Erythroblast (primary cell): ENCODE data around the gene TOR4A.

Experiments
- DNase-seq, 2 experiments: peaks; one replicate each; lab custom pipeline; 2025; lab: John Stamatoyannopoulos, UW
- GATA1 ChIP-seq: IDR thresholded peaks from 2 replicates; pipeline ENCODE4 v1.6.1; 2011; ENCODE audit warnings: low read depth, mild to moderate bottlenecking, control low read depth, low read length, moderate library complexity
- POLR2A ChIP-seq: IDR thresholded peaks from 2 replicates; pipeline ENCODE4 v1.6.1; 2011; ENCODE audit warnings: mild to moderate bottlenecking, low read length

The TOR4A gene

DNA sequence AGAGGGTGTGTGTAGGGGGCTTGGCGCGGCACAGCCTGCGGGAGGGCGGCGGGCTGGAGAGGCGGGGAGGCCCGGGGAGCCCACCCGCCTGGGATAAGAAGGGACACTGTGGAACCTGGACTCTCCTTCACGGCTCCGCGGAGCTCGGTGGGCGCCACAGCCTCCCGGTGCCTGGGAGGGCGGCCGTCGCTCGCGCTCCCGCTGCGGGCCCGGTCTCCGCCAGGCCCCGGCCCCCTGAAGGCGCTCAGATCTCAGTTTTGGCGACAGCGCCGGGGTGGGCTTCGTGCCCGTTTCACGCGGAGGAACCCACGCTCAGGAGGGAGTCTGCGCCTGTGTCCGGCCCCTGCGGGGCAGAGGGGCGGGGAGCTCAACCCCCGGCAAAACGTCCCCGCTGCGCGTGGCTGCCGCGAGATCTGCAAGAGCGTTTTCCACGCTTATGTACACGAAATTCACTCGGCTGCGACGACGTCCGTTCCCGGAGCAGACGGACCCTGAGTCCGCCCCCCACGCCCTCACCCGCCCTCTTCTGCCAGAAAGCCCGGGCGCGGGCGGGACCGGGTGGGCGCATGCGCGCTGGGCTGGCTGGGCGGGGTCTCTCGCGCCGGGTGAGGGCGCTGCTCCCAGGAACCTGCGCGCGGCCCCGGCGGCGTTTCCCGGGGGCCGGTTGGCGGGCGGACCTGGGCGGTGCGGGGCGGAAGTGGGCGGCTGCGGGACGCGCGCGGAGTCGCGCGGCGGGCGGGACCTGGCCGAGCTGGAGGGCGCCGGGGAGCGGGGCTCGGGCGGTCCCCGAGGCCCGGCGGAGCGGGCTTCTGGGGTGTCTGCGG, 22.7 kb upstream of the TOR4A start, which contains the start of gene NELFB:
Gene NELFB, plus strand, starts transcription at position 704 of the 824 bp plus-strand sequence.
- no peak for TF ChIP-seq GATA1
- TF ChIP-seq POLR2A, result peak; percentile 72

GRCh38 chr9:137255448-137256114, 21.9 kb upstream of the TOR4A start:
- no peak for TF ChIP-seq POLR2A
- TF ChIP-seq GATA1, result no peak
- no peak for DNase-seq

More for the DNA sequence above, 22.7 kb upstream of the TOR4A start, which contains the start of gene NELFB:
- DNase-seq, result peak; percentile 94 to 98

DNA sequence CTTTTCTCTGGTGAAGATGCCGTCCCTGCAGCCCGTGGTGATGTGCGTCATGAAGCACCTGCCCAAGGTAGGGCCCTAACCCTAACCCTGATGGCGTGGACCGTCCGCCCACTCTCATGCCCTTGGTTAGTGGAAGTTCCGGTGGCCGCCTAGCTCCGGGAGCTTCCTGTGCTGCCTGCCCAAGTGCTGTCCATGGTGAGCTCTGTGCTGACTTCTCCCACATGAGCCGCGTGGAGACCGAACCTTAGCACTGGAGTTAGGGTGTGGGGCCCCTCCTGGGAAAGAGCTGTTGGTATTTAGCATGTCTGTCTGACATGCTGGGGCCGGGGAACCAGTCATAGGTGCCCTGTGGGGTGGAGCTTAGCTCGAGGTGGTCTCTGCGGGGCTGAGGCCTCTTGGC, 21.2 kb upstream of the TOR4A start:
- TF ChIP-seq POLR2A (no peak), GATA1 (no peak)
- DNase-seq, result no peak

DNA sequence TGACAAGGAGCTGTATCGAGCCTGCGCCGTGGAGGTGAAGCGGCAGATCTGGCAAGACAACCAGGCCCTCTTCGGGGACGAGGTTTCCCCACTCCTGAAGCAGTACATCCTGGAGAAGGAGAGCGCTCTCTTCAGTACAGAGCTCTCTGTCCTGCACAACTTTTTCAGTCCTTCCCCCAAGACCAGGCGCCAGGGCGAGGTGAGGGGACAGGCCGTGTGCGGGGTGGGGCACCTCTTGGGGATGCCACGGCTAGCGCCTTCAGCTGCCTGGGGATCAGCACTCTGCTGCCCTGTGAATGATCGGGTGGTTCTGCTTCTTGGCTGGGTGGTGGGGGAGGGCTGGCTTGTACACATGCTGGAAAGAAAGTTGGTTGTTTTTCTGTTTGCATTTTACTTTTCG, 20.7 kb upstream of the TOR4A start:
- TF ChIP-seq POLR2A, result no peak
- peak in 1 of 2 experiments; percentile 35 for DNase-seq

GRCh38 chr9:137262173-137262908, 15.2 kb upstream of the TOR4A start:
- DNase-seq, result peak; percentile 32 to 41

DNA sequence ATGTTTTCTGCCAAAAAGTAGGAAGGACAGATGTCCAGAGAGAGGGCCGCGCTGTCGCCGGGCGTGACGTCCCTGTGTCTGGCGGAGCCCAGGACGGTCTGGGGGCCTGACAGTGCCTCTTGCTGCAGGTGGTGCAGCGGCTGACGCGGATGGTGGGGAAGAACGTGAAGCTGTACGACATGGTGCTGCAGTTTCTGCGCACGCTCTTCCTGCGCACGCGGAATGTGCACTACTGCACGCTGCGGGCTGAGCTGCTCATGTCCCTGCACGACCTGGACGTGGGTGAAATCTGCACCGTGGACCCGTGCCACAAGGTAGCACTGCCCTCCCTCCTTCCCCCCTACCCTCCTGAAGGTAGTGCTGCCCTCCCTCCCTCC, 14.6 kb upstream of the TOR4A start:
- DNase-seq, result no peak
- TF ChIP-seq GATA1, result no peak
- no peak for TF ChIP-seq POLR2A

DNA sequence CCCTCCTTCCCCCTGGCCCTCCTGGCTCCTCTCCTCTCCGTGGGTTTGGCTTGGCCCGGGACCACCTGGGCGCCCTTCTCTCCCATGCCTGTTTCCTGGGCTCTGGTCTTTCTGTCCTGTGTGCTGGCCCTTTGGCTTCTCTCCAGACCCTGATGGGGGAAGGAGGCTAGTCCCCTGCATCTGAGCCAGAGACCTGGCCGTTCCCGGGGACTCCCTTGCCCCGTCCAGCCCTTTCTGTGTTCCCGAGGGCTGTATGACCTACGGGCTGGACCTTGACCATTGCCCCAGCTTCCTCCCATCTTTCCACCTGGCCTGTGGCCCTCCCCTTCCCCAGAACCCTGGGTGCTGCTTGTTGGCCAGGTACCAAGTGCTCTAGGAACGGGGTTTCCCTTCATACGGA, 14.0 kb upstream of the TOR4A start:
- no peak for DNase-seq
- TF ChIP-seq GATA1 (no peak), POLR2A (no peak)

GRCh38 chr9:137264067-137264466, 13.5 kb upstream of the TOR4A start:
- TF ChIP-seq GATA1 (no peak), POLR2A (no peak)
- no peak for DNase-seq

- DNase-seq, result no peak
- TF ChIP-seq POLR2A, result no peak
- TF ChIP-seq GATA1, result no peak
These were observed 11.9 kb upstream of the TOR4A start for GRCh38 chr9:137265496-137266161.

GRCh38 chr9:137266162-137266527, 11.4 kb upstream of the TOR4A start:
- DNase-seq, result no peak
- no peak for TF ChIP-seq GATA1

- no peak for DNase-seq
- TF ChIP-seq GATA1, result no peak
- no peak for TF ChIP-seq POLR2A
These were observed 10.7 kb upstream of the TOR4A start for GRCh38 chr9:137266585-137267453.

GRCh38 chr9:137267933-137268355, 9.6 kb upstream of the TOR4A start:
- TF ChIP-seq POLR2A, result no peak
- TF ChIP-seq GATA1, result no peak

GRCh38 chr9:137268538-137269201, 8.9 kb upstream of the TOR4A start:
- DNase-seq, result no peak
- TF ChIP-seq GATA1 (no peak), POLR2A (no peak)

More at GRCh38 chr9:137267933-137268355, 9.6 kb upstream of the TOR4A start:
- no peak for DNase-seq
